DLD1 (cell line): Measurements from ENCODE around the gene ARSI.

Experiments used
- in situ Hi-C: cut with HindIII; loops from 2 replicates; pipeline ENCODE4 v1.10.0; 2017; ENCODE audit warnings: low sequenced_read_pairs

The ARSI gene

DNA sequence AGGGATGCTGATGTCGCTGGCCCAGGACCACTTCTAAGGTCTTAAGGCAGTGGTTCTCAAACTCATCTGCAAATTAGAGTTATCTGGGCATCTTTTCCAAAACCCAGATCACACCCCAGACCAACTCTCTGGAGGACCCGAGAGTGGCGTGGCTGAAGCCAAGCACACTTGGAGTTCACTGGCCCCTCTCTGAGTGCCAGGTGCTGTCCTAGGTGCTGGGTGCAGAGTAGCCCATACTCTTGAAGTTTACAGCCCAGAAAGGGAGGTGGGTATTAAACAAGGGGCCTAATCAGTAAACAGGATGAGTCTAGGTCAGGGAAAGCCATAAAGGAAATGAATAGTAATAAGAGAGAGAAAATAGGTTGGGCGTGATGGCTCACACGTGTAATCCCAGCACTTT is 30.8 kb downstream of the ARSI start:
- in situ Hi-C loops, result loop anchor here (5.0 to 10.0 kb wide), 3 partner anchors 70 to 217 kb away; no protein-coding TSS in a partner anchor

DNA sequence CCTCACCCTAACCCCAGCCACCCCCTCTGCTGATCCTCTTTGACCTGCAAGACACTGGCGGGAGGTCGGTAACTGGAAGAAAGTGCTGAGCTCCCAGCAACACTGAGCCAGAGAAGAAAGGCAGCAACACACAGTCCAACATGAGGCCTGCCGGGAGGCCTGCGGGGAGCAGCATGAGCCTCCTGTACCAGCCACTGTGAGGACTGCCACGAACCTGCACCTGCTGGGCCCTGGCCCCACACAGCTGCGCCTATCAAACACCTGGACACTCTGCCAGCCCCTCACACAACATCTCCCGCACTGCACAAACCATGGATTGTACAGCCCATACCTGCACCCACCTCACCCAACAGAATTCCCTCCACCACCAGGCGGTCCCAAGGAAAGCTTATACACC is 31.4 kb downstream of the ARSI start:
- in situ Hi-C loops, result loop anchor here (5.0 to 10.0 kb wide), 3 partner anchors 71 to 216 kb away; no protein-coding TSS in a partner anchor

GRCh38 chr5:150270541-150271295 is 32.0 kb downstream of the ARSI start:
- in situ Hi-C loops, result loop anchor here (5.0 to 10.0 kb wide), 3 partner anchors 72 to 216 kb away; no protein-coding TSS in a partner anchor

DNA sequence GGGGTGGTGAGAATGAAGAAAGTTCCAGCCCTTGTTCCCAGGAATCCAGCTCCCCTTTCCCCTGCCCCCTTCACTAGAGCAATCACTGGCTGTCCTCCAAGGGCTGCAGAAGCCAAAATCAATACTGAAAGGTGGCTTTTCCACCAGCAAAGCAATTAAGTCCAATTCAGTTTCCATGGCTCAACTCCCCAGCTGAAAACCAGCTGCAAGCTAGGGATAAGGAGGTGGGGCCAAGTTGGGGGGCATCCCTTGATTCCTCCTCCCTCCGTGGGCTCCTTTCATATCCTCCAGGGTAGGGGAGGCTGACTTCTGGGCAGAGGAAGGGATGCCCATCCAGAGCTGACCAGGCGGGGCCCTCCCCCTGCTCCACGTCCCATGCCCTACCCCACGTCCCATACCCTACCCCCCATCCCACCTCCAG is 35.8 kb downstream of the ARSI start:
- in situ Hi-C loops, result no loop called here

GRCh38 chr5:150265870-150266383 is 36.8 kb downstream of the ARSI start:
- in situ Hi-C loops, result no loop called here

DNA sequence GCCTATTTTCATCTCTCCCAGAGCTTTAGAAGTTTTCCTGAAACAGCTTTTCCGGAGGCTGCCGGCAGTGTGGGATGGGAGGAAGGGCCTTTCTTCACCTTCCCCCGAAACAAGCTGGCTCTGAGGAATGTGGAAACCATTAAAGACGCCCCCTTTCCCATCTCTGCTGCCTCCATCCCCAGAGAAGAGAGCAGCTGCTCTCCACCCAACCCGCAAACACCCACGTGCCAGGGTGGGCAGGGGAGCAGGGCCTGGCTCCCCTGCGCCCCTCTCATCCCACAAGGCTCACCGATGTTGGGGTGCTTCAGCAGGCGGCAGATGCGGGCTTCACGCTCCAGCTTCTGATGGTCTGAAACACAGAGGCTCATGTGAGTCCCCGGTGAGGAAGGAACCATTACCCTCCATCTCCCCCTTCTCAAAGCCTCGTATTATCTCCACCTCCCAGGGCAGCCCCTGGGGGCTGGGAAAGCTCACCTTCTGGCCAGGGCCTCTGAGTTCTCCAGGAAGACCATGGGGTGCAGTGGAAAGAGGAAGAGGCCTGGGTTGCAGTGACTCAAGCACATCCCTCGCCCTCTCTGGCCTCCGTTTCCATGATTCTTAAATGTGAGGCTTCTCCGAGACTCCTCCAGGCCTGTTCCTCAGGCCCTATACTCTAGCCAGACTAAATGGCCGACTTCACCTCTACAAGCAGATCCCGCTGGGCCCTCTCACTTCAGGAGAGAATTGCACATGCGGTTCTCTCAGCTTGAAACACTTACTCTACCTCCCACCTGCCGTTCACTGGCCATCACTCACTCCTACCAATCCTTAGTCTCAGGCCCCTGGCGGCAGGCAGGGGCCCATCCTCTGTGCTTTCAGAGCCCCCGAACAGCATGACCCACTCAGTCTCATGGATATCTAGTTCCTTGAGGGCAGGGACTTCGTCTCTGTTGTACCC is 37.8 kb downstream of the ARSI start:
- in situ Hi-C loops, result no loop called here

GRCh38 chr5:150263801-150264621 is 38.7 kb downstream of the ARSI start:
- in situ Hi-C loops, result no loop called here

- in situ Hi-C loops, result no loop called here
These were observed 39.3 kb downstream of the ARSI start for GRCh38 chr5:150263375-150263775.

- in situ Hi-C loops, result no loop called here
These were observed 40.2 kb downstream of the ARSI start for GRCh38 chr5:150262502-150262901.

GRCh38 chr5:150261231-150261630 is 41.5 kb downstream of the ARSI start:
- in situ Hi-C loops, result no loop called here

- in situ Hi-C loops, result no loop called here
These were observed 44.6 kb downstream of the ARSI start for GRCh38 chr5:150258130-150258529.

DNA sequence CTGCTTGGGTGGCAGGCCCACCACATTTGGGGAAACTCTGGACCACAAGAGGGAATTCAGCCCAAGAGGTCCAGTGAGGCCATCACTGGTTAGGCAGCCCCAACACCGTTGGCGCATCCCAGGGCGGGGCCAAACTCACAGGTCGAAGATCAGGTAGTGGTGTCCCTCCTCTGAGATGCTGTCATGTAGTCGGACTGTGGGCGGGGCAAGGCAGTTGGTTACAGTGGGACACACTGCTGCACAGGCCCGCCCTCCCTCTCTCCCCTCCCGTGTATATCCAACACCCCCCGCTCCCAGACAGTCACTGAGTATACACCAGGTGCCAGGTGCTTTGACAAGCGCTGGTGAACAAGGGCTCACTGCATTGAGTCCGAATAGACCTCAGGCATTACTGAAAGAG is 45.3 kb downstream of the ARSI start:
- in situ Hi-C loops, result no loop called here

DNA sequence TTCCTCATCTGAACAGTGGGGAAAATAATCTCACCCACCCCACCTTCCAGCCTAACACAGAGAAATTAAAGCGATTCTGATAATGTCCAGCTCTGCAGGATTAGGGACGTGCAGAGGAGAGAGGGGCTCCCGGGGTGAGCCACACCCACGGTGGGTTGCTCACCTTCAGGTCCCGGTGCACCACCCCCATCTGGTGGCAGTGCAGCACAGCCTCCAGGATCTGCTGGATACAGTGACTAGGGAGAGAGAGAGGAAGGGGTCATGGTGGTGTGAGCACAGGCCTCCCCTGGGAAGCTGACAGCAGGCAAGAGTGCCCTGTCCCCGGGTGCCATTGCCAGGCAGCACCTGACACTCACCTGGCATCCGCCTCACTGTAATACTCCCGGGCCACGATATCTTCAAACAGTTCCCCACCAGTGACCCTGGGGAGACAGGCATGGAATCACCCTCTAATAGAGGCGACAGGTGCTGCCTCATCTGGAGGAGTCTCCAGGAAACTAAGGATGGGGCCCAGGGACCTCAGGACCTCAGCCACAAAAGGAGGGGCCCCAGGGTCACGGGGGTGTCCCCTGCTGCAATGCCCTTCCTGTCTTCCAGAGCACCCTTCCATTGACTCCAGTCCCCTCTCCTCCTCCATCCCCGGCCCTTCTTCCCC is 46.2 kb downstream of the ARSI start:
- in situ Hi-C loops, result no loop called here

DNA sequence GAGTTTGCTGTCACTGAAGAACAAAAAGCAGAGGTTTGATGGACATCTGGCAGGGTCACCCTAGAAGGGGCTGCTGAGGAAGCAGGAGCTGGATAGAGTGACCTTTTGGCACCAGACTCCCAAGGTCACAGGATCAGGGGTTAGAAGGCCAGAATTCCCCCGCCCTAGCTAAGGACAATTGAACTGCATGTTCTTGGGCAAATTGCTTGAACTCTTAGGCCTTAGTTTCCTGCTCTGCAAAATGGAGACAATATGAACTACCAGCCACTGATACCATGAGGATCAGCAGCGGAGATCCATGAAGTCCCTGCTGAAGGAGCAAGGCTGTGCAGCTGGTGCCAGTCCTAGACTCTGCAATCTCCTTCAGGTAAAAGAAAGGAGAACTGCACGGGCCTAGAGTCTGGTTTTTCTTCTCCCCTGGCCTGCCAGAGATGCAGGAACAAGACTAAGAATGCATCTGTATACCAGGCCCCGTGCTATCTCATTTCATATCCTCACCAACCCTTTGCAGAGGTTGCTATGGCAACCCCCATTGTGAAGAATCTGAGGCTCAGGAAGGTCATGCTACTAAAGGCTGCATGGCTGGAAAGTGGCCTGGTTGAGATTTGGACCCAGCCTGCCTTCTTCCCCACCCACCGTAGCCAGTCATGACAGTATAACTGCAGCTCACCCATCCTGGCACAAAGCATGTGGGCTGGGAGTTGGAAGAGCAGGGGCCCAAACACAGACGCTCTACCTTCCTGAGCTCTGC is 46.9 kb downstream of the ARSI start:
- in situ Hi-C loops, result no loop called here

GRCh38 chr5:150254774-150255173 is 47.9 kb downstream of the ARSI start:
- in situ Hi-C loops, result no loop called here

GRCh38 chr5:150254363-150254762 is 48.3 kb downstream of the ARSI start:
- in situ Hi-C loops, result no loop called here

DNA sequence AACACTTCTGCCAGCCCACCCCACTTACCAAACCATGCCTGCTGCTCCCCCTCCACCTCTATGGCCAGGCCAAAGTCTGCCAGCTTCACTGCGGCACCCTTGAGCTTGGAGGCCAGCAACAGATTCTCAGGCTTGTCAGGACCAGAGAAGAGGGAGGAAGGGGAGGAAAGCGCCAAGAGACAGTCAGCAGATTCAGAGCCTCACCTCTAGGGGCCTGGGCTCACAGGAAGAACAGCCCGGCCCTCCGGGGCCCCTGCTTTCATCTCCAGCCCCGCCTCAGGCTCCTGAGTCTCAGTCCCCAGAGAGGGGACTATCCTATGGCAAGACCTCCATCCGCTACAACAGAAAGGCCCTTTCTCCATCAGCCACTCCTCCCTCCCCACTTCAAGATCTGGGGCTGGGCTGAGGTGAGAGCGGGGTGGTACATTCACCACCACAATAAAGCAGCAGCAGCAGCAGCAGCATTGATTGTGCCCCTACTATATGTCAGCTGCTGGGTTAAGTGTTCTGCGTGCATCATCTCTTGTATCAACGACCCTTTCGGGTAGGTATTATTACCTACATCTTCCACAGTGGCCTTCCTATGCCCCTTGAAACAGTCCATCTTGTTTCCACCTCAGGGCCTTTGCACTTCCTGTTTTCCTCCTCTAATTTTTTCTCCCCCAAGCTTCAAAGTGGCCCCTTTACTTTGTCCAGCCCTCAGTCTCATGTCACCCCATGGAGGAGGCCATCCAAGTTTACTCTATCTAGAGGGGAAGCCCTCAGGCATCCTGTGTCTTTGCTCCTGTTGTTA is 49.1 kb downstream of the ARSI start:
- in situ Hi-C loops, result no loop called here

- in situ Hi-C loops, result no loop called here
These were observed 50.2 kb downstream of the ARSI start for GRCh38 chr5:150252489-150252888.

DNA sequence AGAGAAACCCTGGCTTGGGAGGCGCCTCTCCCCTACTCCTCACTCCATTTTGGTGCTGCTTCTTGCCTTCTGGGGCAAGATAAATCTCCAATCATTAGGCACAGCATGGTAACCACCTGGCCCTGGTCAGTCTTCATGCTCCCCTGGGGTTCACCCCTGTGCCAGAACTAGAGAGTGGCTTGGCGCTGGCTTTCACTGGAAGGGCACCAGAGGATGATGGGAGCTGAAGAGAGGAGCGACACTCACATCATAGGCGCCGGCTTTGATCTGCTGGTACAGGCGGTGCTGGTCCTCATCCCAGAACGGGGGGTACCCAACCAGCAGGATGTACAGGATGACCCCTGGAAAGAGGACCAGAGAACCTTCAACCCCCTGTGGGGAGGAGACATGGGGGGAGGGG is 51.2 kb downstream of the ARSI start:
- in situ Hi-C loops, result no loop called here
